ENCODE data around the gene RPS6KL1. TPM values are rescaled to one million over a fixed set of nuclear protein-coding genes. Genes with fewer than 3 reads are reported as not detected.

The RPS6KL1 gene
- total RNA-seq, 4 donors from 2014 or later: 4.2 to 12.7 (median 6.7) TPM

GRCh38 chr14:74942181-74942580 lies 19.1 kb upstream of the RPS6KL1 start:
- H3K27me3 ChIP-seq: no peaks in the 10 kb centered on the region
- peak overlapping the region in 3 of 4 donors; percentile 7 to 21 (median 20) for H3K4me3 ChIP-seq
- TF ChIP-seq POLR2A (IDR thresholded peaks at IDR 0.05): no peak
- no peak for TF ChIP-seq CTCF (IDR thresholded peaks at IDR 0.05)
- H3K27ac ChIP-seq: peak overlapping the region; percentile 75 to 84 (median 79)
- no peaks in the 10 kb centered on the region for H3K36me3 ChIP-seq
- peaks cover 0 to 35% (median 25%) of the 10 kb centered on the region in 4 donors for H3K4me1 ChIP-seq
- no peak for DNase-seq
- no peaks in the 10 kb centered on the region for H3K9me3 ChIP-seq

DNA sequence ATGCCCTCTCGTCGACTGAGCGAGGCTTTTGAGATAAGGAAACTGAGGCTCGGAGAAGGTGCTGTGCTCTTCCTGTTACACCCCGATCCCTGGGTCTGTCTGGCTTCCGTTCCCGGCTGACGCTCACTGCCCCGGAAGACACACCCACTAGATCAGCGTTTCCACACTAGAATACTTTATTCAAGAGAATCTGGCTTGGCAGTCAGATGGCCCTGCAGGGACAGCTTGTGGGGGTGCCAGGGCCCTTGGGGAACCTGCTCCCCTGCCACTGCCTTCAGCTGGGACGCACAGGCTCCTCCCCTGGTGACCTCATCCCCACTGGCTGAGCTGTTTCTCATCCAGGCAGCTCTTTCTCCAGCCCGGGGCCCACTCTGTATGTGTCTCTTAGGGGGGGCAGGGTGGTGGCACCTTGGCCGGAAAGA lies 18.6 kb upstream of the RPS6KL1 start:
- no peak for TF ChIP-seq POLR2A (IDR thresholded peaks at IDR 0.05)
- no peak for TF ChIP-seq CTCF (IDR thresholded peaks at IDR 0.05)
- Histone ChIP-seq H3K36me3 (no peaks in the 10 kb centered on the region), H3K9me3 (no peaks in the 10 kb centered on the region), H3K4me1 (peaks cover 0 to 35% (median 25%) of the 10 kb centered on the region in 4 donors), H3K27me3 (no peaks in the 10 kb centered on the region), H3K4me3 (peak overlapping the region in 3 of 4 donors; percentile 7 to 21 (median 20)), H3K27ac (peak overlapping the region; percentile 75 to 84 (median 79))
- DNase-seq: peak in 2 of 3 donors; percentile 72 to 73

DNA sequence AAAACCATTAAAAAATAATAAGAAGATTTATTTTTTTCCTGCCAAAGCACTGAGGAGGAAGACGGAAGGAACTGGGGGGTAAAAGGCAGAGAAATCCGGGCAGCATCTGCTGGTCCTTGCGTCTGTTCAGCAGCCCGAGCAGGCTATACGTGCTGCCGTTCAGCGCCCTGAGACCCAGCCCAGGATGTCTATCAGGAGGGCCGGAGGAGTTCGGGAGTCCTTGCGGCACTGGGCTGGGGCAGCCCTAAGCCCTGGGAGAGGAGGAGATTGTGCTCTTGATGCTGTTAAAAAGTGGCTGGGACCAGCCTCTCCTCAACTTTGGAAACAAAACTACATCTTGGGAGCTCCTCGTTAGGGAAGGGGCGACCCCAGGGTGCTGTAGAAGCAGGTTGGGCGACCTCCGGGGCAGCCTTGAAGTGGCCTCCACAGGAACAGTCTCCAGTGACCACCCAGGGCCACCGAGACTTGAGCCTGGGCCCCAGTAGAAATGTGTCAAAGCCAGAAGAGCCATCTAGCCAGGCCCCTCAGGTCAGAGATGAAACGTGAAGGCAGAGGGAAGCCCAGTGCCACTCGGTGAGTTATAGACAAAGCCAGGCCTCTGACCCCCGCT lies 18.0 kb upstream of the RPS6KL1 start:
- TF ChIP-seq CTCF (IDR thresholded peaks at IDR 0.05) (no peak), POLR2A (IDR thresholded peaks at IDR 0.05) (no peak)
- Histone ChIP-seq H3K4me3 (no peak overlapping the region), H3K9me3 (no peaks in the 10 kb centered on the region), H3K36me3 (no peaks in the 10 kb centered on the region), H3K27ac (peak overlapping the region; percentile 75 to 84 (median 79)), H3K27me3 (no peaks in the 10 kb centered on the region), H3K4me1 (peaks cover 0 to 35% (median 25%) of the 10 kb centered on the region in 4 donors)
- no peak for DNase-seq

GRCh38 chr14:74938531-74939495 lies 15.8 kb upstream of the RPS6KL1 start:
- no peaks in the 10 kb centered on the region for H3K27me3 ChIP-seq
- no peak for TF ChIP-seq POLR2A (IDR thresholded peaks at IDR 0.05)
- TF ChIP-seq CTCF (IDR thresholded peaks at IDR 0.05): no peak
- no peak overlapping the region for H3K4me3 ChIP-seq
- peak overlapping the region; percentile 75 to 84 (median 79) for H3K27ac ChIP-seq
- H3K36me3 ChIP-seq: no peaks in the 10 kb centered on the region
- H3K9me3 ChIP-seq: no peaks in the 10 kb centered on the region
- DNase-seq: no peak
- H3K4me1 ChIP-seq: peaks cover 0 to 35% (median 25%) of the 10 kb centered on the region in 4 donors

- H3K27ac ChIP-seq: no peak overlapping the region
- H3K27me3 ChIP-seq: no peaks in the 10 kb centered on the region
- no peak for DNase-seq
- H3K36me3 ChIP-seq: no peaks in the 10 kb centered on the region
- H3K9me3 ChIP-seq: no peaks in the 10 kb centered on the region
- TF ChIP-seq POLR2A (IDR thresholded peaks at IDR 0.05) (no peak), CTCF (IDR thresholded peaks at IDR 0.05) (no peak)
- peaks cover 0 to 28% (median 21%) of the 10 kb centered on the region in 4 donors for H3K4me1 ChIP-seq
- no peak overlapping the region for H3K4me3 ChIP-seq
Measured at GRCh38 chr14:74937171-74937570, 14.1 kb upstream of the RPS6KL1 start.

Measured in Peyer's patch (tissue), 4 donors.